Sigmoid colon (tissue), 7 donors: ENCODE data around the gene RGS18. TPM values are rescaled to one million over a fixed set of nuclear protein-coding genes. Genes with fewer than 3 reads are reported as not detected.

Experiments
- DNase-seq: peaks from one replicate; pipeline ENCODE4 v3.0.0-alpha.2; 2019
- H3K27ac ChIP-seq, 4 donors: fragments of 200-600 bp; sonication (generic); one replicate each; pipeline ENCODE4 v1.5.1; 2016 to 2019; ENCODE audit warnings: mild to moderate bottlenecking in 1 of 4
- H3K27me3 ChIP-seq, 3 donors: fragments of 200-600 bp; sonication (generic); one replicate each; pipeline ENCODE4 v1.5.1; 2019; ENCODE audit warnings: mild to moderate bottlenecking in 1 of 3
- H3K36me3 ChIP-seq, 4 donors: fragments of 200-600 bp; sonication (generic); one replicate each; pipeline ENCODE4 v1.5.1; 2016 to 2019
- H3K4me1 ChIP-seq, 4 donors: fragments of 200-600 bp; sonication (generic); one replicate each; pipeline ENCODE4 v1.5.1; 2017 to 2019
- H3K4me3 ChIP-seq, 4 donors: fragments of 200-600 bp; sonication (generic); one replicate each; pipeline ENCODE4 v1.5.1; 2017 to 2019; ENCODE audit warnings: mild to moderate bottlenecking in 2 of 4, moderate library complexity in 1 of 4
- H3K9me3 ChIP-seq, 4 donors: fragments of 200-600 bp in 3 of 4; sonication (generic) in 3 of 4; one replicate each; pipeline versions ENCODE4 v1.5.1 to v1.6.1; 2013 to 2019
- EP300 ChIP-seq, 4 donors: sonication (generic); formaldehyde crosslinking; IDR thresholded peaks; one replicate each; pipeline ENCODE4 v1.6.1; 2017; ENCODE audit warnings: antibody characterized with exemption in 4 of 4
- POLR2A ChIP-seq, 2 donors: fragments of 450-650 bp; IDR thresholded peaks; one replicate each; pipeline ENCODE4 v1.6.1; 2016; ENCODE audit warnings: antibody characterized with exemption in 2 of 2, mild to moderate bottlenecking in 2 of 2, moderate library complexity in 2 of 2
- POLR2AphosphoS5 ChIP-seq, 4 donors: sonication (generic); formaldehyde crosslinking; IDR thresholded peaks; one replicate each; pipeline ENCODE4 v1.6.1; 2017; ENCODE audit warnings: antibody characterized with exemption in 4 of 4
- WGBS, 2 donors: extraction: QIAGEN DNeasy Blood & Tissue Kit; methylation state at CpG; one replicate each; pipeline ENCODE4 v1.1.7; 2013; 5-methylcytosine and 5-hydroxymethylcytosine counted together
- intact Hi-C: fragments of 100-400 bp; cut with DNase I; formaldehyde crosslinking; loops from one replicate; pipeline ENCODE4 v1.15.1; 2023
- polyA plus RNA-seq, 3 donors: library from polyadenylated mRNA; stranded (reverse); fragments of 200-250 nt; gene quantifications; one replicate each; pipeline ENCODE4 v1.2.3, GENCODE V29; 2013
- total RNA-seq, 4 donors: library from RNA; depleted of rRNA; stranded (reverse); fragments of >200 nt; gene quantifications; one replicate each; pipeline ENCODE4 v1.1.0, GENCODE V29; 2016
- TF ChIP-seq, protein P1 (sequence below), 4 experiments: fragments of 450-650 bp in 3 of 4; fragments of 200-600 bp in 1 of 4; IDR thresholded peaks; one replicate each; pipeline ENCODE4 v1.5.1; 2016 to 2019; ENCODE audit warnings: antibody characterized with exemption in 4 of 4, mild to moderate bottlenecking in 3 of 4, moderate library complexity in 2 of 4
- donor health status: healthy with polysubstance abuse.
- donor health status: Bipolar disorder and iron deficiency.
- donor health status: healthy.

RGS18 gene, protein sequence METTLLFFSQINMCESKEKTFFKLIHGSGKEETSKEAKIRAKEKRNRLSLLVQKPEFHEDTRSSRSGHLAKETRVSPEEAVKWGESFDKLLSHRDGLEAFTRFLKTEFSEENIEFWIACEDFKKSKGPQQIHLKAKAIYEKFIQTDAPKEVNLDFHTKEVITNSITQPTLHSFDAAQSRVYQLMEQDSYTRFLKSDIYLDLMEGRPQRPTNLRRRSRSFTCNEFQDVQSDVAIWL
- 1 to 10 TPM; 1.8 to 4.3 (median 3.5) TPM for total RNA-seq
- polyA plus RNA-seq: 1 to 10 TPM; 1.8 to 5.1 (median 2.4) TPM

DNA sequence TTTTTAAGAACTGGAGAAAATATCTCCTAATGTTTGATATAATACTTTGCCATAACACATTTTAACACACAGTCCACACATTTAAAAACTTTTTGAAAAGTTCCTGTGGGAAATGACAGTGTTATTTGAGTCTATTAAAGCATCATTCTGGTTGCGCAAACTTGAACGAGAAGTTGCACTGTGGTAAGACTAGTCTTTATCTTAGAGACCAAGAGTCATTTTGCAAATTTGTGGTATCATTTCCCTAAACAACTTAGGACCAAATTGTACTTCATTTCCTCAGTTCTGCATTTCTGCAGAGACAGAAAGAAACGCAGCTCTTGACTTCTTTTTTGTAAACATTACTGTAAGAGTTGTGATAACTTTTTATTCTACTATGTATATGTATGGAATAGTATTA is at the start of gene RGS18:
Gene RGS18 (plus strand): TSS at position 282 of the 400 bp plus-strand sequence. CDS start 176 bp downstream, outside the sequence.
- H3K27ac ChIP-seq: peak within 1 kb of the TSS in 2 of 4 donors; percentile 17 to 22
- WGBS, 2 donors: 37 to 52% methylated on average over 3 of the region's 3 CpGs

DNA sequence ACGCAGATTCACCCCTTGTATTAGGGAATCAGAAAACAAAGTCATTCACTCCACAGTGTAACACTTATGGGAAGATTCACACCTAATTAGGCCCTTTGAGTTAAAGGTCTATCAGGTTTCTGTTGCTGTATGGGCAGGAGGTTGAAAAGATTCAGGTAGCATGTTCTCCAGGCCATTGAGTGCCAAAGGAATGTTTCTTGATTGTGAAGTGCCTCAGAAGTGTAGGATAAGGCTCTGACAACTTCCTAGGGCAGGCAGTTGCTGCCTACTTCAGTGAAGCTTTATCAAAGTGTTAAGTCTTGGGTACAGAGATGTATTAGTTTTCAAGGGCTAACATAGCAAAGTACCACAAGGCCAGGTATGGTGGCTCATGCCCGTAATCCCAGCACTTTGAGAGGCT is 48.7 kb upstream of the RGS18 start:
- no peak overlapping the region for H3K4me3 ChIP-seq

More for the DNA sequence above, at the start of gene RGS18:
- Histone ChIP-seq H3K9me3 (no peaks in the 10 kb centered on the region), H3K4me1 (no peaks in the 10 kb centered on the region), H3K36me3 (no peaks in the 10 kb centered on the region), H3K27me3 (no peaks in the 10 kb centered on the region), H3K4me3 (peak within 1 kb of the TSS in 2 of 4 donors; percentile 3 to 15)
- DNase-seq: no peak
- intact Hi-C loops: no loop called here
- TF ChIP-seq POLR2AphosphoS5 (IDR thresholded peaks at IDR 0.05) (peak in 1 of 4 donors; percentile 45), POLR2A (IDR thresholded peaks at IDR 0.05) (no peak), EP300 (IDR thresholded peaks at IDR 0.05) (no peak)
- TF ChIP-seq, protein P1, sequence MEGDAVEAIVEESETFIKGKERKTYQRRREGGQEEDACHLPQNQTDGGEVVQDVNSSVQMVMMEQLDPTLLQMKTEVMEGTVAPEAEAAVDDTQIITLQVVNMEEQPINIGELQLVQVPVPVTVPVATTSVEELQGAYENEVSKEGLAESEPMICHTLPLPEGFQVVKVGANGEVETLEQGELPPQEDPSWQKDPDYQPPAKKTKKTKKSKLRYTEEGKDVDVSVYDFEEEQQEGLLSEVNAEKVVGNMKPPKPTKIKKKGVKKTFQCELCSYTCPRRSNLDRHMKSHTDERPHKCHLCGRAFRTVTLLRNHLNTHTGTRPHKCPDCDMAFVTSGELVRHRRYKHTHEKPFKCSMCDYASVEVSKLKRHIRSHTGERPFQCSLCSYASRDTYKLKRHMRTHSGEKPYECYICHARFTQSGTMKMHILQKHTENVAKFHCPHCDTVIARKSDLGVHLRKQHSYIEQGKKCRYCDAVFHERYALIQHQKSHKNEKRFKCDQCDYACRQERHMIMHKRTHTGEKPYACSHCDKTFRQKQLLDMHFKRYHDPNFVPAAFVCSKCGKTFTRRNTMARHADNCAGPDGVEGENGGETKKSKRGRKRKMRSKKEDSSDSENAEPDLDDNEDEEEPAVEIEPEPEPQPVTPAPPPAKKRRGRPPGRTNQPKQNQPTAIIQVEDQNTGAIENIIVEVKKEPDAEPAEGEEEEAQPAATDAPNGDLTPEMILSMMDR (IDR thresholded peaks at IDR 0.05): no peak

DNA sequence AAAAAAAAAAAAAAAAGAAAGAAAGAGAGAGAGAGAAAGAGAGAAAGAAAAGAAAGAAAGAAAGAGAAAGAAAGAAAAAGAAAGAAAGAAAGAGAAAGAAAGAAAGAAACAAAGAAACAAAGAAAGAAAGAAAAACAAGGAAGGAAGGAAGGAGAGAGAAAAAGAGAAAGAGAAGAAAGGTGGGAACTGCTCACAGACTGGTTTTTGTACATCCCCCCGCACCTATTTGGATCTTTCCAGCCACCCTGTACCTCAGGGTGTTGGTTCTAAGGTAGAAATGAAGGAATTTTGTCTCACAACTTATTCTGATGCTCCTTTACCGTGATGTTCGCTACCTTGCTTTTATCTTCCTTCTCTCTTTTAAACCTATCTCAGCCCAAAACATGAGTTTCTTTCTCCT is 43.3 kb upstream of the RGS18 start:
- Histone ChIP-seq H3K36me3 (no peaks in the 10 kb centered on the region), H3K4me3 (no peak overlapping the region), H3K9me3 (no peaks in the 10 kb centered on the region), H3K4me1 (no peaks in the 10 kb centered on the region), H3K27me3 (no peaks in the 10 kb centered on the region), H3K27ac (no peak overlapping the region)
- WGBS, 2 donors: 90% methylated on average over 3 of the region's 3 CpGs
- TF ChIP-seq, protein P1 (IDR thresholded peaks at IDR 0.05): no peak
- TF ChIP-seq EP300 (IDR thresholded peaks at IDR 0.05) (no peak), POLR2A (IDR thresholded peaks at IDR 0.05) (no peak), POLR2AphosphoS5 (IDR thresholded peaks at IDR 0.05) (no peak)
- intact Hi-C loops: no loop called here
- DNase-seq: no peak

More for the DNA sequence above, 48.7 kb upstream of the RGS18 start:
- Histone ChIP-seq H3K27me3 (no peaks in the 10 kb centered on the region), H3K27ac (no peak overlapping the region), H3K9me3 (no peaks in the 10 kb centered on the region), H3K36me3 (no peaks in the 10 kb centered on the region), H3K4me1 (no peaks in the 10 kb centered on the region)
- WGBS, 2 donors: 91 to 93% methylated on average over 2 of the region's 2 CpGs
- TF ChIP-seq POLR2A (IDR thresholded peaks at IDR 0.05) (no peak), POLR2AphosphoS5 (IDR thresholded peaks at IDR 0.05) (no peak), EP300 (IDR thresholded peaks at IDR 0.05) (no peak)
- TF ChIP-seq, protein P1 (IDR thresholded peaks at IDR 0.05): no peak
- intact Hi-C loops: no loop called here
- no peak for DNase-seq

DNA sequence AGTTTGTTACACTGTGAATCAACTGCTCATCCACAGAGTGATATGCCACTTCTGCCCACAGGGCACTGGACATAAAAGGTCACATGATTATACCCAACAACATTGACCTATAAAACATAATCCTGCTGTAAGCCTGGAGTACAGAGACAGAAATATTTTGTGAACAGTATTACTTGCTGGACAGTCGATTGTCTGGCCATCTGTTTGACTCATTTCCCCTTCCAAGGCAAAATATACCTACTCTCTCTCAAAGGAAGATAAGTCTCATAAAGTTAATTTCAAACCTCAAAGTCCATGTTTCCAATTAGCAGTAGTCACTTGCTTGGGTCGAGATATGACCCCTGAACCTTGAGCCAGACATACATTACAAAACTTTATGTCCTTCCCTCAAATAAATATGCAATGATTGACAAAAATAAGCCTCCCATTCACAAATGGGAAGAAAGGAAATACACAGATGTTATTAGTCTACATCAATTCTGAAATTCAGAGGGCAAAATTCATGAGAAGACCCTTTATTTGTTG is 39.3 kb upstream of the RGS18 start:
- WGBS, 2 donors: 30 to 68% methylated on average over 2 of the region's 2 CpGs
- Histone ChIP-seq H3K27ac (no peak overlapping the region), H3K9me3 (no peaks in the 10 kb centered on the region), H3K4me1 (no peaks in the 10 kb centered on the region), H3K4me3 (no peak overlapping the region), H3K36me3 (no peaks in the 10 kb centered on the region), H3K27me3 (no peaks in the 10 kb centered on the region)
- DNase-seq: no peak
- intact Hi-C loops: no loop called here
- TF ChIP-seq EP300 (IDR thresholded peaks at IDR 0.05) (no peak), POLR2A (IDR thresholded peaks at IDR 0.05) (no peak), POLR2AphosphoS5 (IDR thresholded peaks at IDR 0.05) (no peak)
- TF ChIP-seq, protein P1 (IDR thresholded peaks at IDR 0.05): no peak
